ENCODE data around the gene TMBIM4.
"Not testable (repeated sequence)": the region's sequence is repeated elsewhere in the genome, so short reads cannot be mapped to it uniquely, and the experiment has no call there.

TMBIM4 gene

GRCh38 chr12:66169221-66170170 is at the start of gene TMBIM4:
Gene TMBIM4, minus strand, starts transcription at chr12:66169996. Its CDS starts 45 bp downstream, at chr12:66169951.
- DNase-seq (ENCODE audit: low read depth): peak; percentile 81

DNA sequence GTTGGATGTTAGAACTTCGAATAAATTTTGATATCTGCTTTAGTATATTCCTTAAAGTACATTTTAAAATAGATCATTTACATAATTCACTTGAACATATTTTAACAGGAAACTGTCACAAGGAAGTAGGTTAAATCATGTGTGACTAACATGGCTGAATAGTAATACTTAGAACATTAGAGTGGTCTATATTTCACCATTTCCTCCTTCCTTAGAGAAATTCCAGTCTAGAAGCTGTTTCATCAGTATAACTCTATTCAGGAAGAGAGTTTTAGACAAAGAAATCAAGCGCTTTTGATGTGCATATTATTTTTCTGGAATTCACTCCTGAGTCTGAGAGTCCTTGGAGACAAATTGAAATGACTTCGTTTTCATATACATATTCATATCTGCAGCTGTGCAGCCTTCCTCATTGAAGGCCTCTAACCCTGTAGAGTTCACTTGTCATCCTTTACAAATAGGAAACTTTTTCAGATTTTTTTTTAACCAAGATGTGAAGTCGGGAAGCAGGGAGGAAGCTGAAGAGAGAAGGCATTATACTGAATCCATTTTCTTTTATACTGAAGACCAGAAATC is 47.6 kb upstream of the TMBIM4 start:
- no peak for DNase-seq (ENCODE audit: low read depth)

GRCh38 chr12:66213011-66213410 is 43.2 kb upstream of the TMBIM4 start:
- not testable (repeated sequence) for DNase-seq (ENCODE audit: low read depth)

DNA sequence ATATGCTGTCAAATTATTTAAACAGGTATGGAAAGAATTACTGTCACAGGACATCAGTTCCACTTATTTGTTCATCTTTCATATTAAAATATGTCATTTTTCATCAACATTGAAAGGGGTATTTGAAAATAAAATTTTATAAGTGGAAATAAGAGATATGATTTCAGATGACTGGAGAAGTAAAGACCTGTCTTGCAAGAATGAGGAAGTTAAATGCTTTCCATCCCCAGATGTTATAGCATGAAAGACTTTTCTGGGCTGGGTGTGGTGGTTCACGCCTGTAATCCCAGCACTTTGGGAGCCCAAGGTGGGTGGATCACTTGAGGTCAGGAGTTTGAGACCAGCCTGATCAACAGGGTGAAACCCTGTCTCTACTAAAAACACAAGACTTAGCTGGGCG is 41.8 kb upstream of the TMBIM4 start:
- DNase-seq (ENCODE audit: low read depth): not testable (repeated sequence)

- DNase-seq (ENCODE audit: low read depth): no peak
Observed at GRCh38 chr12:66210840-66211239, 41.0 kb upstream of the TMBIM4 start.

GRCh38 chr12:66206141-66206540 is 36.3 kb upstream of the TMBIM4 start:
- no peak for DNase-seq (ENCODE audit: low read depth)

GRCh38 chr12:66203820-66204219 is 34.0 kb upstream of the TMBIM4 start:
- no peak for DNase-seq (ENCODE audit: low read depth)

- no peak for DNase-seq (ENCODE audit: low read depth)
Observed at GRCh38 chr12:66199831-66200509, 30.2 kb upstream of the TMBIM4 start.

- DNase-seq (ENCODE audit: low read depth): no peak
Observed at GRCh38 chr12:66199141-66199540, 29.3 kb upstream of the TMBIM4 start.

DNA sequence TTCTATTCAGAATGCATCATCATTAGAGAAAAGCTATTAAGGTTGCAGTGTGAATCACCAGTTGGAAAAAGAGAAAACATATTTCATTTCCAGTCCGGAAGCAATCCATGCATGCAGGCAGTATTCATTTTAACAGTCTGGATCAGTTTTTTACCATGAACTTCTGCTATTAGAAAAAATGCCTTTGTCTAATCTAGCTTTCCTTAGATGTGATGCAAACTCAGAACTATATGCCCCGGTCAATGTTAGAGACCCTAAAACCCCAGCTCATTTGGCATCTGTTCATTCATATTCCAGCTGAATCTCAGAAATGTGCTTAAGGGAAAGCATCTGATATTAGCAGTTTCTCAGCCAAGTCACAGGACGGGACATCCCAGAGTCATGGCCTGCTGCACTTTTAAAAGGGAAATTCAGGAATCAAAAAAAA is 27.7 kb upstream of the TMBIM4 start:
- no peak for DNase-seq (ENCODE audit: low read depth)

DNA sequence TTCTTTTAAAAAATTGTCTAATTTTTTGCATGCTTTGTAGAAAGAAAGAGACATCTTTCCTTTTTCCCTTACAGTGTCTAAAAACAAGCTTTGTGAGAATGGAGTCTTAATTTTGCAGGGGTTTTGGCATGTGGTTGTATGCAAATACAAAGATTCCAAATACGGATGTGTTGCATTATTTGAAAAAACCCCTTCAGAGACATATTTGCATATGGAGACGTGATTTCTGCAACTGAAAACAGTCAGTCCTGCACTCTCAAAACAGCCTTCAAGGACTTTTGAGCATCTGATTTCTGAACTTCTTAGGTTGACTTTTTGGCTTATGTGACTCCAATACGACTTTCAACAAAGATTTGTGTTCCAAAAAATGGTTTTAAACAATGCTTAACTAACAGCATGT is 27.0 kb upstream of the TMBIM4 start:
- no peak for DNase-seq (ENCODE audit: low read depth)

GRCh38 chr12:66195242-66195641 is 25.4 kb upstream of the TMBIM4 start:
- DNase-seq (ENCODE audit: low read depth): no peak

GRCh38 chr12:66194122-66194521 is 24.3 kb upstream of the TMBIM4 start:
- DNase-seq (ENCODE audit: low read depth): no peak

DNA sequence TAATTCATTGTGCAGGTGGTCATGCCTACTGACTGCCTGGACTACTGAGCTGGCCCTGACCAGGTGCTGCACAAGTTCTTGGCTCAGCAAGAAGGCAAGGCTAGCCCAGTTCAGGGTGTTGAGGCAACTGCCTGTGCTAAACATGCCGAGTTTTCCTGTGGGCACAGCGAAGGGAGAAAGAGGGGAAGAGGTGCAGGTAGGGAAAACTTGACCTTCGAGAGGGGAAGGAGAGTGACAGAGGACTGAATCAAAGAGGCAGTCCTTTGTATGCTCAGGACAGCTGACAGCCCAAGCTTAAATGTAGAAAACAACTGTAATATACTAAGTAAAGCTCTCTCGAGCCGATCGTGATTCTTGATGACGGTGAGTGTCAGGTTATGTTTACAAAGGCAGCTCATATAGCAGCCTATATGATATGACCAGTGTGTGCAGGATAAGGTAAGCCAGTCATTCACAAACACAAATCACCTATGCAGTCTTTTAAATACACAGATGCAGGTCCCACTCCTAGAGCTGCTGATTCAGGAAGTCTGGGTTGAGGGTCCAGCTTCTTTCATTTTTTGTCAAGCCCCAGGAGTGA is 21.8 kb upstream of the TMBIM4 start:
- no peak for DNase-seq (ENCODE audit: low read depth)

DNA sequence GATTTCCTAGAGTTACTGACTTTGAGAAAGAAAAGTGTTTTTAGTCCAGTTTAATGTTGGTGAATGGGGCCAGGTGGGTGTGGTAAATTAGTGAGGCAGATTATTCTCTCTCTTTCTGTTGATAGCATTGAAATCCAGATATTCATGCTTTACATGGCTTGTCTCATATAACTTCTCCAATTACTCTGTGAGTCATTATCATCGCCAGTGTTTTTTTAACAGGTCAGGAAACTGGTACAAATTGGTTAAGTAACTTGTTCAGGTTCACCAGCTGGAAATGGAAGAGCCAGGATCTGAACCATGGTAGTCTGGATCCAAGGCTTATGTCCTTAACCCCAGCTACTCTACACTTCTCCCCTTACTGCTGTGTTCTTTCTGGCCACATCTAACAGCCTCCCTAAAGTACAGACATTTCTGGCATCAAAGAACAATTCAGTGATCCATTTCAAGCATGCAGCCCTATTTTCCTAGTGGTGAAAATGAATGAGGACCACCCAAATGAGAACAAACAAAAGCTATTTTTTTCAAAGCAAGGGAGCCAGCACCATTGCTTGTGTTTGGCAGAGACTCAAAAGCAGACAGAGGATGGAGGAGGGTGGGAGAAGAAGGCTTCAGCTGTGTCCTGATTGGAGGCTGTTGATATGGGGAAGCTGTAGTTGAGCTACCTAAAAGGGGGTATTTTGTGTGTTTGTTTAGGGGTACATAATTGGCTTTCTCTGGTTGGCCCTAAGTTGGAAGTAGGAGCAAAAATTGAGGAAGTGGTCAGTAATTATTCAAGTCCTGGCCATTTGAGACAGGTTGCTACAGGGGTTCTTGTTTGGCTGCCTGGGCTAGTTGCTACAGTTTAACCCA is 20.9 kb upstream of the TMBIM4 start:
- no peak for DNase-seq (ENCODE audit: low read depth)

GRCh38 chr12:66189889-66190288 is 20.1 kb upstream of the TMBIM4 start:
- no peak for DNase-seq (ENCODE audit: low read depth)

GRCh38 chr12:66189486-66189843 is 19.7 kb upstream of the TMBIM4 start:
- no peak for DNase-seq (ENCODE audit: low read depth)

DNA sequence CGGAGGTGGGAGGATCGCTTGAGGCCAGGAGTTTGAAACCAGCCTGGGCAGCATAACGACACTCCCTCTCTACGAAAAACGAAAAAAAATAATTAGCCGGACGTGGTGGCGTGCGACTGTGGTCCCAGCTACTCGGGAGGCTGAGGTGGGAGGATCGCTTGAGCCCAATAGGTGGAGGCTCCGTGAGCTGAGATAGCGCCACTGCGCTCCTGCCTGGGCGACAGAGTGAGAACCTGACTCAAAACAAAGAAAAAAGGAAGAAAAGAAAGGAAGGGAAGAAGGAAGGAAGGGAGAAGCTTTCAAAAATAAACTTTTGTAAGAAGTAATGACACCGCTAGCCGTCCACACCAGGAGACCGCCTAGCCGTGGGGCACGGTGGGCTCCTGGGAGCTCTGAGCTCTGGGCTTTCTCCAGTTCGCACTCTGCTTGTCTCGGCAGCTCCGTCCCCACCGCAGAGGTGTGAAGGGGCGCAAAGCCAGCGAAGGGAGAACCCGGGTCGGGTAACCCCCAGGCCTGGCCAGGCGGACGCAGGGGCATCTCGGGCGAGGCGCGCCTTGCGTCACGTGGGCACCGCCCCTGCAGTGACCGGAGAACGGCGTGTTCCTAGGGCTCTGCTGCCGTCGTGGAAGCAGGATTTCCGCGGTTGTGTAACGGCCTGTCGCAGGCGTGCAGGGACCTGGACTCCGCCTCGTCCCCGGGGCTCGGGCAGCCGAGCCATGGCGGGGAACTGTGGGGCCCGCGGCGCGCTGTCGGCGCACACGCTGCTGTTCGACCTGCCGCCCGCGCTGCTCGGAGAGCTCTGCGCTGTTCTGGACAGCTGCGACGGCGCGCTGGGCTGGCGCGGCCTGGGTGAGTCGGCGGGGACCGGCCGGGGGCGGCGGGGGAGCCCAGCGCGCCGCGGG is 19.0 kb upstream of the TMBIM4 start, which contains the start of gene IRAK3:
Gene IRAK3 (plus strand): TSS at position 631 of the 902 bp plus-strand sequence. CDS start 86 bp downstream, at position 717.
- DNase-seq (ENCODE audit: low read depth): no peak

- DNase-seq (ENCODE audit: low read depth): no peak
Observed at GRCh38 chr12:66187821-66188220, 18.0 kb upstream of the TMBIM4 start.

GRCh38 chr12:66187036-66187435 is 17.2 kb upstream of the TMBIM4 start:
- DNase-seq (ENCODE audit: low read depth): no peak

All from activated T-helper 9 cell treated with anti-CD3 and anti-CD28 coated beads, Interleukin-2, amount 50 U/mL, for 16 hours (primary cell).